Dendritic cell treated with granulocyte-macrophage colony-stimulating factor and Interleukin-4, amounts not matched to agents 40 ng/mL and 50 ng/mL, for 4 days (primary cell): ENCODE measurements around the gene CXCL17.
"Not testable (repeated sequence)": the region's sequence is repeated elsewhere in the genome, so short reads cannot be mapped to it uniquely, and the experiment has no call there.

ENCODE experiments used
- H3K27ac Mint-ChIP-seq: one replicate; pipeline ENCODE4 v1.8.0; 2022; ENCODE audit warnings: mild to moderate bottlenecking, mixed read lengths
- H3K27me3 Mint-ChIP-seq: one replicate; pipeline ENCODE4 v1.8.0; 2022; ENCODE audit warnings: mild to moderate bottlenecking, mixed read lengths
- H3K36me3 Mint-ChIP-seq: one replicate; pipeline ENCODE4 v1.8.0; 2022; ENCODE audit warnings: low read depth, mixed read lengths
- H3K4me1 Mint-ChIP-seq: one replicate; pipeline ENCODE4 v1.8.0; 2022; ENCODE audit warnings: low read depth, mixed read lengths
- H3K4me3 Mint-ChIP-seq: one replicate; pipeline ENCODE4 v1.8.0; 2022; ENCODE audit warnings: mild to moderate bottlenecking, moderate library complexity, mixed read lengths
- H3K9me3 Mint-ChIP-seq: one replicate; pipeline ENCODE4 v1.8.0; 2022; ENCODE audit warnings: mixed read lengths
- intact Hi-C: fragments of 100-400 bp; cut with micrococcal nuclease; formaldehyde crosslinking; loops from one replicate; pipeline ENCODE4 v1.15.0; 2022

Gene CXCL17

GRCh38 chr19:42472402-42473147 lies 29.8 kb upstream of the CXCL17 start:
- Mint-ChIP-seq H3K36me3 (no peaks in the 10 kb centered on the region), H3K4me3 (no peak overlapping the region), H3K4me1 (peaks cover 6% of the 10 kb centered on the region), H3K9me3 (no peaks in the 10 kb centered on the region), H3K27me3 (peaks cover 66% of the 10 kb centered on the region), H3K27ac (no peak overlapping the region)
- intact Hi-C loops = no loop called here

GRCh38 chr19:42471554-42472249 lies 29.0 kb upstream of the CXCL17 start:
- Mint-ChIP-seq H3K27ac (no peak overlapping the region), H3K27me3 (peaks cover 64% of the 10 kb centered on the region), H3K36me3 (no peaks in the 10 kb centered on the region), H3K4me3 (no peak overlapping the region), H3K9me3 (no peaks in the 10 kb centered on the region), H3K4me1 (peaks cover 12% of the 10 kb centered on the region)
- intact Hi-C loops = no loop called here

GRCh38 chr19:42469311-42470235 lies 26.8 kb upstream of the CXCL17 start:
- H3K4me1 Mint-ChIP-seq = peaks cover 23% of the 10 kb centered on the region
- no peaks in the 10 kb centered on the region for H3K36me3 Mint-ChIP-seq
- H3K27ac Mint-ChIP-seq = no peak overlapping the region
- no peaks in the 10 kb centered on the region for H3K9me3 Mint-ChIP-seq
- peaks cover 51% of the 10 kb centered on the region for H3K27me3 Mint-ChIP-seq
- intact Hi-C loops = no loop called here
- no peak overlapping the region for H3K4me3 Mint-ChIP-seq

DNA sequence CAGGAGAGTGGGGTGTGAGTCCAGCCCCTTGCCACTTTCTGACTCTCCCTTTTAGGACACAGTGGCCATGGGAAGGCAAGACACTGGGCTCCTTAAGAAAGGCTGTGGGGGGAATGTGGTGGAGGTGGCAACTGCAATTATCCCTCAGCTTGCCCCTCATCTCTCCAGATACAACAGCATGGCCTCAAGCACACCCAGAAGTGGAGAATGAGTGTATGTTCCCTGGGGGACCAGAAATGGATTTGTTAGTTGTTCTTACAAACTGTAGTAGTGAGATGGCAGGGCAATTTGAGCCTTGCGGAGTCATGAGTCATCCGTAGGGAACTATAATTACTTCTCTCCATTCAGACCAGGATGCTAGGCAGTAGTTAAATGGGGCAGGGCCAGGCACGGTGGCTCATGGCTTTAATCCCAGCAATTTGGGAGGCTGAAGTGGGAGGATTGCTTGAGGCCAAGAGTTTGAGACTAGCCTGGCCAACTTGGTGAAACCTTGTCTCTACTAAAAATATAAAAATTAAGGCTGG lies 25.6 kb upstream of the CXCL17 start:
- H3K4me3 Mint-ChIP-seq = no peak overlapping the region
- peaks cover 23% of the 10 kb centered on the region for H3K4me1 Mint-ChIP-seq
- H3K27ac Mint-ChIP-seq = no peak overlapping the region
- no peaks in the 10 kb centered on the region for H3K9me3 Mint-ChIP-seq
- intact Hi-C loops = no loop called here
- peaks cover 45% of the 10 kb centered on the region for H3K27me3 Mint-ChIP-seq
- H3K36me3 Mint-ChIP-seq = no peaks in the 10 kb centered on the region

DNA sequence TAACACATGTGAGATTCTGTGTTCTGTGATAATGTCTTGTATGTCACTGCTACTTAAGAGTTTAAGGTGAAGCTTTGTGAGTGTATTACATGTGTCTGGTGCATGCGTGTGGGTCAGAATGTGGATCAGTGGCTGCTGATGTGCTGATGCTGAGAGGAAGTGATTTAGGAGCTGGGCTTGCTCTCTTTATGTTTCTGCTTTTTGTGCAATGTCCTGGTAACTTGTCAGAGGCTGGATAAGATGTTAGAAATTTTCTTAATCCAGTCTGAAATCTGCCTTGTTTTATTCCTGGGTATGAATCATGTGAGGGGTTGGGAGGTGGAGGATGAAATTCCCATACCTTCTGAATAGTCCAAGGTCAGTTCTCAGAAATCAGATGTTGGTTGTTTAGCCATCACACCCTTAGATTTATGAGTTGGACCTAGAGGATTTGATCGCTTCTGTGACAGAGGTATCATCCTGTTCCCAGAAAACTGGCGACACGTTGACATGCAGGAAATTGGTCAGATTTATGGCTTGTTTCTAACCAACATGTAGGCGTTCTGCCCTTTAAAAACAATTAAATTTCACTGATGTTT lies 24.5 kb upstream of the CXCL17 start:
- H3K27ac Mint-ChIP-seq = peak overlapping the region; percentile 45
- intact Hi-C loops = no loop called here
- H3K27me3 Mint-ChIP-seq = peaks cover 41% of the 10 kb centered on the region
- H3K4me1 Mint-ChIP-seq = peaks cover 28% of the 10 kb centered on the region
- no peaks in the 10 kb centered on the region for H3K9me3 Mint-ChIP-seq
- no peak overlapping the region for H3K4me3 Mint-ChIP-seq
- H3K36me3 Mint-ChIP-seq = no peaks in the 10 kb centered on the region

- peak overlapping the region; percentile 45 for H3K27ac Mint-ChIP-seq
- H3K4me3 Mint-ChIP-seq = no peak overlapping the region
- H3K4me1 Mint-ChIP-seq = peaks cover 30% of the 10 kb centered on the region
- no peaks in the 10 kb centered on the region for H3K36me3 Mint-ChIP-seq
- intact Hi-C loops = no loop called here
- no peaks in the 10 kb centered on the region for H3K9me3 Mint-ChIP-seq
- H3K27me3 Mint-ChIP-seq = peaks cover 38% of the 10 kb centered on the region
These were observed 23.9 kb upstream of the CXCL17 start for GRCh38 chr19:42466521-42467182.

DNA sequence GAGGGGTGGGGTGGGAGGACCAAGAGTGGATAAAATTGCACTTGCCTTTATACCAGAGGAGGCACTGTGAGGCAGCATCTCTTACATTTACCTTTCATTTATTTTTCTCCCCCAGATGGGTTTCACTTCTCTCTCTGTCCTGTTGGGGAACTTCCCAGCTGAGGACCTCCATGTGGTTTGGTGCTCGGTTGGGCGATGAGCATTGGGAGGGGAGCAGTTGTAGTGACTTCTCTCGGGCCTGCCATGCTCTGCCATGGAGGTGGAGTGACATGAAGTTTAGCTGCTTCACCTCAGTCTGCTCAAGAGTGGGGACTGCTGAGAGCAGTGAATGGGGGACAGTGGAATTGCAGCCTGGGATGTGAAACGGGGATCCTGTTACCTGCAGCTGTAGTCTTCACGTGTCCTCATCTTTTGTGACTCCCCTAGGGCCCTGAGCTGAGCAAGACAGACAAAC lies 23.1 kb upstream of the CXCL17 start:
- Mint-ChIP-seq H3K4me3 (no peak overlapping the region), H3K27me3 (peaks cover 33% of the 10 kb centered on the region), H3K9me3 (no peaks in the 10 kb centered on the region), H3K36me3 (no peaks in the 10 kb centered on the region), H3K4me1 (peaks cover 30% of the 10 kb centered on the region), H3K27ac (no peak overlapping the region)
- intact Hi-C loops = no loop called here

- Mint-ChIP-seq H3K36me3 (no peaks in the 10 kb centered on the region), H3K4me3 (no peak overlapping the region), H3K27me3 (peaks cover 29% of the 10 kb centered on the region), H3K27ac (no peak overlapping the region), H3K4me1 (peaks cover 19% of the 10 kb centered on the region), H3K9me3 (no peaks in the 10 kb centered on the region)
- intact Hi-C loops = no loop called here
These were observed 19.1 kb upstream of the CXCL17 start for GRCh38 chr19:42461700-42462324.

DNA sequence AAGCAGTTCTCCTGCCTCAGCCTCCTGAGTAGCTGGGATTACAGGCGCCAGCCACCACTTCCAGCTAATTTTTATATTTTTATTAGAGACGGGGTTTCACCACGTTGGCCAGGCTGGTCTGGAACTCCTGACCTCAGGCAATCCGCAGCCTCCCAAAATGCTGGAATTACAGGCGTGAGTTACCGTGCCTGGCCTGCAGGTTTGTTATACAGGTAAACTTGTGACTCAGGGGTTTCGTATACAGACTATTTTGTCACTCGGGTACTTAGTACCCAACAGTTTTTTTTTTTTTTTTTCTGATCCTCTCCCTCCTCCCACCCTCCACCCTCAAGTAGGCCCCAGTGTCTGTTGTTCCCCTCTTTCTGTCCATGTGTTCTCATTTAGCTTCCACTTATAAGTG lies 18.5 kb upstream of the CXCL17 start:
- H3K9me3 Mint-ChIP-seq, H3K36me3 Mint-ChIP-seq, H3K4me3 Mint-ChIP-seq, H3K27ac Mint-ChIP-seq, intact Hi-C loops: not testable (repeated sequence)
- peaks cover 26% of the 10 kb centered on the region for H3K27me3 Mint-ChIP-seq
- peaks cover 18% of the 10 kb centered on the region for H3K4me1 Mint-ChIP-seq

- Mint-ChIP-seq H3K36me3 (no peaks in the 10 kb centered on the region), H3K27me3 (peaks cover 28% of the 10 kb centered on the region), H3K9me3 (no peaks in the 10 kb centered on the region), H3K4me3 (no peak overlapping the region), H3K4me1 (peaks cover 24% of the 10 kb centered on the region), H3K27ac (no peak overlapping the region)
- intact Hi-C loops = loop anchor here (5.0 kb wide), 1 partner anchor 37 kb away; no protein-coding TSS in a partner anchor
These were observed 17.2 kb upstream of the CXCL17 start for GRCh38 chr19:42459926-42460325.

GRCh38 chr19:42455621-42456081 lies 12.9 kb upstream of the CXCL17 start:
- Mint-ChIP-seq H3K27me3 (peaks cover 50% of the 10 kb centered on the region), H3K4me1 (peaks cover 35% of the 10 kb centered on the region), H3K4me3 (no peak overlapping the region), H3K9me3 (no peaks in the 10 kb centered on the region), H3K27ac (no peak overlapping the region), H3K36me3 (no peaks in the 10 kb centered on the region)
- intact Hi-C loops = loop anchor here (5.0 kb wide), 1 partner anchor 42 kb away; no protein-coding TSS in a partner anchor

- Mint-ChIP-seq H3K27me3 (peaks cover 49% of the 10 kb centered on the region), H3K27ac (no peak overlapping the region), H3K36me3 (no peaks in the 10 kb centered on the region), H3K4me3 (no peak overlapping the region), H3K4me1 (peaks cover 35% of the 10 kb centered on the region), H3K9me3 (no peaks in the 10 kb centered on the region)
- intact Hi-C loops = loop anchor here (5.0 kb wide), 1 partner anchor 42 kb away; no protein-coding TSS in a partner anchor
These were observed 12.3 kb upstream of the CXCL17 start for GRCh38 chr19:42455086-42455485.
